HG02759 (cell line): ENCODE data around the gene PKD1.
"Not testable (repeated sequence)": the region's sequence is repeated elsewhere in the genome, so short reads cannot be mapped to it uniquely, and the experiment has no call there.

Experiments
- ATAC-seq: cut with Tn5 transposase; IDR thresholded peaks from one replicate; pipeline ENCODE4 v1.9.1; 2021; ENCODE audit warnings: mild to moderate bottlenecking, moderate library complexity; ENCODE audit not compliant: unreplicated experiment

The PKD1 gene

GRCh38 chr16:2110332-2111008 is 25.2 kb downstream of the PKD1 start:
- not testable (repeated sequence) for ATAC-seq

DNA sequence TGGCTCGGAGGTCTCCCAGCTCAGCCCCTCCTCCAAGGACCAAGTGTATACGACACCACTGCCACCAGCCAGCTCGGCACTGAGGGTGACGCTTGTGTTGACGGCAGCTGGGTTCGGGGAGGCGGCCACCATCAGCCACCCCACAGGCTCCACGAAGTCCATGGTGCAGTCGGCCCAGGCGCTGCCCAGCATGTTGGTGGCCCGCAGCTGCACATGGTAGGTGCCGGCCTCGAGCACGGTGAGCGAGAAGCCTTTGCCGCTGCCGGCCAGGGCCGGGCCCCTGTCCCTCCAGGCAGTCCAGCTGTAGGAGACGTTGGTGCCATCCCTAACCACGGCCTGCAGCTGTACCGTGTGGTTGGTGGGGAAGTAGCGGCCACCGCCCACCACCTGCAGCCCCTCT is 25.8 kb downstream of the PKD1 start:
- ATAC-seq: not testable (repeated sequence)

DNA sequence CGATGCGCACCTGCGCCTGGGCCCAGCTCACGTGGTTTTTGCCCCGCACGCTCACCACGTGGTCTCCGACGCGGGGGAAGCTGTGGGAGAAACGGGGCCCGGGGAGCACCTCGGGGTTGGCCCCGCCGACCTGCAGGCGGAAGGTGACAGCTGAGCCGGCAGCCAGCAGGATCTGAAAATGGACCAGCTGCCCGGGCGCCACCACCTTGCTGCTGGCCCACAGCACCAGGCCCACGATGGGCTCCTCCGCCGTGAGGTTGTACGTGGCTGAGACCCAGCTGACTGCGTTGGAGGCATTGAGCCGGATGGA is 26.5 kb downstream of the PKD1 start:
- ATAC-seq: not testable (repeated sequence)

- ATAC-seq: not testable (repeated sequence)
These were observed 27.0 kb downstream of the PKD1 start for GRCh38 chr16:2108446-2109270.

GRCh38 chr16:2107791-2108125 is 27.9 kb downstream of the PKD1 start:
- not testable (repeated sequence) for ATAC-seq

DNA sequence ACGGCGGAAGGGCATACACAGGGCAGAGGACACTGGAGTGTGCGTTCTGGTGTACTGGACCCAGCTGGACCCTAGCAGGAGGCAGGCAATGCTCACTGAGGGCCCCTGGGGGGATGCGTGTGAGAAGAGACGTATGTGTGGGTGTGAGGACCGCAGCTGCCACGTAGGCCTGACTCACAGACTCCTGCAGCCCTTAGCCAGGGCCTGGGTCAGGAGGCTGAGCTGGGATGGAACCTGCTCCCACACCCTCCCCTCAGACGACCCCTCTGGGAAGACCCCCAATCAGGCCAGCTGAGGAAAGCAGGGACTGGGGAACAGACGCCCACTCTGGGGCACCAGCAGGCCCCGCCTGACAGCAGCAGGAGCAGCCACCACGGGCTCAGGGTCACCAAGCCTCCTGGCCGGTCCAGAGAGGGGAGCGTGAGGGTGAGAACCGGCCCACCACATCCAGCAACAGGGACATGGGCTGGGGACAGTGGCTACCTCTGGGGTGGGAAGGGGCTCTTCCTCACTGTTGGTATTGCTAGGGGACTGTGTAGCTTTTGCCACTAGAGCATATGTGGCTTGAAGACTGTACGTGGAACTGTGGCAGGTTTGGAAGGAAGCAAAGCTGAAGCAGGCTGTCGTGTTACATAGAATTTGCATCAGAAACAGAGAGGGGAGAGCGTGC is 28.4 kb downstream of the PKD1 start:
- ATAC-seq: not testable (repeated sequence)

DNA sequence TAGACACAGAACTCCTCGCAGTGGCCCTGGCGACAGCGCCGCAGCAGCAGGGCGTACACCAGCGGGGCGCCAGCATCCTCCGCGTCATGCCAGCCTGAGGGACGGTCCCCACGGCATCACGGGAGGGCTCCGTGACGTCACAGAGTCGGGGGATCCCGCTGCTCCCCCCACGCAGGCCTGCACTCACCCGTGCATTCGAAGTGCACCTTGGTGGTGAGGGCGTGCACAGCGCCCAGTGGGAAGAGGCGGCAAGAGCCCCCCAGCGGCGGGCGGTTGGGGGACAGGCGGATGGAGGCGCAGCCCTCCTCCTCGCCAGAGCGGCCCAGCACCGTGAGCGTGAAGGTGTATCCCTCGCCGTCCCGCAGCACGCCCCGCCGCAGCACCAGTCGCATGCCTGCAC is 29.5 kb downstream of the PKD1 start:
- not testable (repeated sequence) for ATAC-seq

- not testable (repeated sequence) for ATAC-seq
These were observed 29.9 kb downstream of the PKD1 start for GRCh38 chr16:2105769-2106168.

- not testable (repeated sequence) for ATAC-seq
These were observed 30.4 kb downstream of the PKD1 start for GRCh38 chr16:2105291-2105690.

GRCh38 chr16:2104464-2104863 is 31.2 kb downstream of the PKD1 start:
- not testable (repeated sequence) for ATAC-seq

GRCh38 chr16:2102471-2102870 is 33.2 kb downstream of the PKD1 start:
- ATAC-seq: no peak

DNA sequence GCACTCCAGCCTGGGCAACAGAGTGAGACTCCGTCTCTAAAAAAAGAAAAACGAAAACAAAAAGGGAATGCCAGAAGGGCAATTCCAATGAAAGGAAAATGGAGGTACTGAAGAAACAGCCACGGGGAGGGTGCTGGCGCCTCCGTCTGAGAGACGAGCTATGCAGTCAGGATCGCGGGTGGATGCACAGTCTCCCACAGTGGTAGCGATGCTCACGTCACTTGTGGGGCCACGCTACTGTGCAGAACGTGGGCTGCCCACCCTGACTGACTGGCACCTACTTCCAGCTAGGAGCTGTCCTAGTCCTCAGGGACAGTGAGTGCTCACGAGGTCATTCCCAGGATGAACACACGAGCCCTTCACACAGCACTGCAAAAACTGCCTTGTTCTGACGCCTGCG is 34.1 kb downstream of the PKD1 start:
- not testable (repeated sequence) for ATAC-seq

DNA sequence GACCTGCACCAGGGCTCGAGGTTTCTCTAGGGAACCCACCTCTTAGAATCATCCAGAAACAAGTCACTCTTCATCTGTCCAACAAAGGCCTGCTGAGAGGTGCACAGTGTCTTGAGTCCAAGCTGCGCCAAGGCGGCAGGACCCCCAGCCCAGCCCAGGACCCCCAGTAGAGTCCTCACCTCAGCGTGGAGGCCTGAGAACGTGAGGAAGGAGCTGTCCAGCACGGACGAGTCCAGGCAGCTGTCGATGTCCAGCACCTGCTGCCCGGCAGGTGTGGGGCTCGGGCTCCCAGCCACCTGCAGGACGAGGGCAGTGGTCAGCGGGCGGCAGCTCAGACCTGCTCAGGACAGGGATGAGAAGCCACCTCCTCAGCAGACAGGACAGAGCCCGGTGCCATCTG is 38.0 kb downstream of the PKD1 start:
- ATAC-seq: not testable (repeated sequence)

GRCh38 chr16:2096853-2097595 is 38.7 kb downstream of the PKD1 start:
- ATAC-seq: no peak

DNA sequence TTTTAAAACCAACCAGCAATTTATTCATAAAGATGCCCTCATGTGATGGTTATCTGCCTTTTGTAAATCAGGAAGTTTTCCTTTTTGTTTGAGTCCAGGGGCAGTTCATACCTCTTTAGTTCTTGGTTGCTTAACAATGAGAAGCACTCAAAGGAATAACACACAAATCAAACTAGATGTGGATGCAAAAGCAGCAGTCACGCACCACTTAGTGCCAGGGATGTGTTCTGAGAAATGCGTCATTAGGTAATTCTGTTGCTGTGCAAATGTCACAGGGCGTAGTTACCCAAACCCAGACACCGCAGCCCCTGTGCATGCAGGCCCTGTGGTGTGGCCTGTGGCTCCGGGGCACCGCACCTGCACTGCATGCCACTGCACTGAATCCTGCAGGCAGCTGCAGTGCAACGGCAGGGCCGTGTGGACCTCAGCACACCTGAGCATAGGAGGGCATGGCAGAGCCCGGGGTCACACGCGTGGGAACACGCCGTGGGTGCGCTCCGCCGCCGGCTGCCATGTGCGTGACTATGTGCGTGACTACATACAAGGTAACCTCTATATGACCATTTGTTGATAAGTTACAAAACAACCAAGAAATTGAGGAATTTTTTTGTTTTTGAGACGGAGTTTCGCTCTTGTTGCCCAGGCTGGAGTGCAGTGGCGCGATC is 39.6 kb downstream of the PKD1 start:
- ATAC-seq: no peak

DNA sequence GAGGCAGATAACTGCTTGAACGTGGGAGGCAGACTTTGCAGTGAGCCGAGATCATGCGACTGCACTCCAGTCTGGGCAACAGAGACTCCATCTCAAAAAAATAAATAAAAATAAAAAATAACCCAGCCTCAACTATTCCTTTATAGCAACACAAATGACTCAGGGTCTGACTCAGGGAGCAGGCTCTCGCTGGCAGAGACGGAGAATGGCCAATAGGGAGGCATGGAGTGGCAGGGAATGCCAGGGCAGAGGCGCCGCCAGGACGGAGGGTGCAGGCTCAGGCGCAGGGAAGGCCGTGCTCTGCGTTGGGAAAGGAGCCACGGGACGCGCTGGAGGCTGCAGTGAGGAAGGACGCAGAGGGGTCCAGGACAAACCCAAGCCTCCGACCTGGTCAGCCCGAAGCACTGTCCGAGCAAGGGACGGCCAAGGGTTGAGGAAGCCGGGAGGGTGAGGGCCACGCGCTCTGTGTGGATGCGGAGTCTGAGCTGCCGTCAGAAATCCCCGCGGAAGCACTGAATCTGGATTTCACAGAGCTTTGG is 40.3 kb downstream of the PKD1 start:
- ATAC-seq: no peak

GRCh38 chr16:2093793-2094192 is 41.9 kb downstream of the PKD1 start:
- no peak for ATAC-seq

- ATAC-seq: no peak
These were observed 42.8 kb downstream of the PKD1 start for GRCh38 chr16:2092866-2093265.

GRCh38 chr16:2092256-2092620 is 43.5 kb downstream of the PKD1 start:
- no peak for ATAC-seq

GRCh38 chr16:2091547-2092255 is 44.0 kb downstream of the PKD1 start:
- no peak for ATAC-seq
